Measurements from ENCODE around the gene TTC23L. TPM values are rescaled to one million over a fixed set of nuclear protein-coding genes. Genes with fewer than 3 reads are reported as not detected.
"Not testable (repeated sequence)": the region's sequence is repeated elsewhere in the genome, so short reads cannot be mapped to it uniquely, and the experiment has no call there.

TTC23L gene
- total RNA-seq, 1 donor: 0.36 TPM

- H3K4me3 ChIP-seq (ENCODE audit: low read depth, low read length): no peak overlapping the region
- TF ChIP-seq CTCF (IDR thresholded peaks at IDR 0.05; ENCODE audit: insufficient read depth, low read length): no peak
Measured at GRCh38 chr5:34918025-34918424, 79.1 kb downstream of the TTC23L start.

GRCh38 chr5:34919077-34919476 lies 80.1 kb downstream of the TTC23L start:
- no peak for DNase-seq (ENCODE audit: low read depth)
- TF ChIP-seq CTCF (IDR thresholded peaks at IDR 0.05; ENCODE audit: insufficient read depth, low read length): peak; percentile 26
- H3K4me3 ChIP-seq (ENCODE audit: low read depth, low read length): no peak overlapping the region

More at GRCh38 chr5:34918025-34918424, 79.1 kb downstream of the TTC23L start:
- DNase-seq (ENCODE audit: low read depth): no peak

- DNase-seq (ENCODE audit: low read depth); H3K4me3 ChIP-seq (ENCODE audit: low read depth, low read length): not testable (repeated sequence)
Measured at GRCh38 chr5:34923256-34923655, 84.3 kb downstream of the TTC23L start.

- no peak overlapping the region for H3K4me3 ChIP-seq (ENCODE audit: low read depth, low read length)
- DNase-seq (ENCODE audit: low read depth): peak; percentile 84
- no peak for TF ChIP-seq CTCF (IDR thresholded peaks at IDR 0.05; ENCODE audit: insufficient read depth, low read length)
Measured at GRCh38 chr5:34923694-34924461, 84.9 kb downstream of the TTC23L start.

- H3K4me3 ChIP-seq (ENCODE audit: low read depth, low read length): no peak overlapping the region
- TF ChIP-seq CTCF (IDR thresholded peaks at IDR 0.05; ENCODE audit: insufficient read depth, low read length): no peak
- no peak for DNase-seq (ENCODE audit: low read depth)
Measured at GRCh38 chr5:34924462-34924765, 85.5 kb downstream of the TTC23L start.

- no peak for TF ChIP-seq CTCF (IDR thresholded peaks at IDR 0.05; ENCODE audit: insufficient read depth, low read length)
- no peak for DNase-seq (ENCODE audit: low read depth)
- H3K4me3 ChIP-seq (ENCODE audit: low read depth, low read length): no peak overlapping the region
Measured at GRCh38 chr5:34926318-34926888, 87.4 kb downstream of the TTC23L start.

GRCh38 chr5:34927785-34928184 lies 88.8 kb downstream of the TTC23L start:
- no peak for TF ChIP-seq CTCF (IDR thresholded peaks at IDR 0.05; ENCODE audit: insufficient read depth, low read length)
- no peak for DNase-seq (ENCODE audit: low read depth)
- no peak overlapping the region for H3K4me3 ChIP-seq (ENCODE audit: low read depth, low read length)
